GM10248 (cell line): ENCODE results near the gene PROC.
A peak's percentile ranks its signal among the peaks of the same experiment; 100 is the strongest.
"Not testable (repeated sequence)": the region's sequence is repeated elsewhere in the genome, so short reads cannot be mapped to it uniquely, and the experiment has no call there.

Source experiments
- CTCF ChIA-PET: fragments of 300-600 bp; sonication (Branson Sonifier 250); formaldehyde crosslinking; extraction: SDS; loops from one replicate; lab custom pipeline; 2021; ENCODE audit warnings: antibody characterized with exemption; lab: Yijun Ruan, JAX
- POLR2A ChIA-PET: fragments of 350-650 bp; sonication (Branson Sonifier 250); formaldehyde crosslinking; extraction: SDS; loops from one replicate; lab custom pipeline; 2020; ENCODE audit warnings: antibody characterized with exemption; lab: Yijun Ruan, JAX
- DNase-seq: peaks from one replicate; pipeline ENCODE4 v3.0.0; 2012; ENCODE audit errors: extremely low spot score
- CTCF ChIP-seq: IDR thresholded peaks from 2 replicates; pipeline ENCODE4 v1.5.1; 2012; ENCODE audit warnings: mild to moderate bottlenecking, low read depth; ENCODE audit errors: extremely low read depth, missing control alignments, control extremely low read depth

The PROC gene

GRCh38 chr2:127406454-127406853 is 11.8 kb upstream of the PROC start:
- no peak for TF ChIP-seq CTCF
- no peak for DNase-seq
- ChIA-PET CTCF (interaction anchor here (1.2 kb wide), 1 partner anchor 9 kb away, joined by 3 read pairs; no protein-coding TSS in a partner anchor), POLR2A (no interaction called here)

- peak; percentile 4 for DNase-seq
- TF ChIP-seq CTCF, result no peak
- ChIA-PET POLR2A (no interaction called here), CTCF (interaction anchor here (1.2 kb wide), 1 partner anchor 8 kb away, joined by 3 read pairs; no protein-coding TSS in a partner anchor)
Observed at GRCh38 chr2:127407091-127407490, 11.1 kb upstream of the PROC start.

GRCh38 chr2:127407661-127408003 is 10.6 kb upstream of the PROC start:
- TF ChIP-seq CTCF, result no peak
- ChIA-PET CTCF (interaction anchor here (1.1 kb wide), 1 partner anchor 17 kb away, joined by 3 read pairs; no protein-coding TSS in a partner anchor), POLR2A (no interaction called here)
- DNase-seq, result no peak

GRCh38 chr2:127408004-127408806 is 10.0 kb upstream of the PROC start:
- DNase-seq, result peak; percentile 83
- ChIA-PET CTCF (interaction anchor here (1.1 kb wide), 1 partner anchor 17 kb away, joined by 3 read pairs; no protein-coding TSS in a partner anchor), POLR2A (no interaction called here)
- no peak for TF ChIP-seq CTCF

GRCh38 chr2:127408807-127409099 is 9.5 kb upstream of the PROC start:
- CTCF ChIA-PET, result interaction anchor here (1.1 kb wide), 1 partner anchor 18 kb away, joined by 3 read pairs; no protein-coding TSS in a partner anchor
- no peak for DNase-seq
- no peak for TF ChIP-seq CTCF
- POLR2A ChIA-PET, result no interaction called here

- CTCF ChIA-PET, result interaction anchor here (1.6 kb wide), 1 partner anchor 20 kb away, joined by 3 read pairs; no protein-coding TSS in a partner anchor
Observed at GRCh38 chr2:127409716-127410115, 8.5 kb upstream of the PROC start.

More at GRCh38 chr2:127409716-127410115, 8.5 kb upstream of the PROC start:
- POLR2A ChIA-PET, DNase-seq: not testable (repeated sequence)
